H1 (cell line): ENCODE results near the gene PAQR5. TPM values are rescaled to one million over a fixed set of nuclear protein-coding genes. Genes with fewer than 3 reads are reported as not detected.

Experiments used
- CTCF ChIA-PET: fragments of 300-600 bp; sonication (Branson Sonifier 250); formaldehyde crosslinking; loops from one replicate; lab custom pipeline; 2021; ENCODE audit not compliant: partially characterized antibody; lab: Charles Lee
- POLR2A ChIA-PET: fragments of 300-600 bp; sonication (Branson Sonifier 250); formaldehyde crosslinking; loops from one replicate; lab custom pipeline; 2021; ENCODE audit warnings: inconsistent platforms; ENCODE audit not compliant: partially characterized antibody; lab: Charles Lee
- DNase-seq, 2 experiments: peaks; one replicate each; pipeline versions ENCODE4 v3.0.0 to v3.0.0-alpha.2; 2010 to 2022; ENCODE audit warnings: low spot score in 2 of 2, low read depth in 1 of 2, mixed read lengths in 1 of 2
- FAIRE-seq: peaks from 2 replicates; lab custom pipeline; 2011; peaks lifted over from hg19 to GRCh38; lab: Jason Lieb, UNC
- H2AFZ ChIP-seq: 2 replicates; pipeline ENCODE4 v1.8.1; 2012; ENCODE audit warnings: low read length, inconsistent platforms
- H2AK5ac ChIP-seq: 2 replicates; pipeline ENCODE4 v1.6.1; 2013; ENCODE audit warnings: low read depth, low read length
- H2BK120ac ChIP-seq: replicated peaks from 2 replicates; pipeline ENCODE3; 2013; ENCODE audit warnings: low read depth, low read length, inconsistent platforms
- H2BK12ac ChIP-seq: 2 replicates; pipeline ENCODE4 v1.6.1; 2013; ENCODE audit warnings: low read depth, low read length
- H2BK15ac ChIP-seq: 2 replicates; pipeline ENCODE4 v1.6.1; 2013; ENCODE audit warnings: low read length
- H2BK20ac ChIP-seq: 2 replicates; pipeline ENCODE4 v1.6.1; 2013; ENCODE audit warnings: low read length
- H2BK5ac ChIP-seq: 2 replicates; pipeline ENCODE4 v1.6.1; 2013; ENCODE audit warnings: low read depth, low read length
- H3K14ac ChIP-seq: 2 replicates; pipeline ENCODE4 v1.6.1; 2013; ENCODE audit warnings: inconsistent platforms; ENCODE audit not compliant: insufficient read length
- H3K18ac ChIP-seq: 2 replicates; pipeline ENCODE4 v1.6.1; 2013; ENCODE audit warnings: low read length; ENCODE audit errors: extremely low read depth
- H3K23ac ChIP-seq: 2 replicates; pipeline ENCODE4 v1.6.1; 2013; ENCODE audit warnings: inconsistent platforms; ENCODE audit not compliant: insufficient read length
- H3K23me2 ChIP-seq: 2 replicates; pipeline ENCODE4 v1.6.1; 2013; ENCODE audit warnings: low read depth, low read length
- H3K27ac ChIP-seq: 2 replicates; pipeline ENCODE4 v1.6.1; 2011; ENCODE audit warnings: low read depth, low read length, inconsistent platforms
- H3K27me3 ChIP-seq, 4 experiments: replicated peaks in 1 of 4; 1 replicate in 1 of 4; 2 replicates in 3 of 4; pipeline versions ENCODE4 v1.6.1 to v1.8.1; 2011 to 2013; ENCODE audit warnings: low read length in 3 of 4, mild to moderate bottlenecking in 3 of 4, inconsistent platforms in 2 of 4, mixed read lengths in 2 of 4, moderate library complexity in 1 of 4; ENCODE audit not compliant: control insufficient read depth in 3 of 4, insufficient read depth in 3 of 4; ENCODE audit errors: extremely low read depth in 1 of 4
- H3K36me3 ChIP-seq, 4 experiments: 2 replicates each; pipeline versions ENCODE4 v1.6.1 to v1.8.1; 2011 to 2013; ENCODE audit warnings: mild to moderate bottlenecking in 4 of 4, low read length in 3 of 4, moderate library complexity in 2 of 4, control low read depth in 1 of 4, inconsistent platforms in 1 of 4; ENCODE audit not compliant: insufficient read depth in 4 of 4, control insufficient read depth in 2 of 4
- H3K4ac ChIP-seq: replicated peaks from 2 replicates; pipeline ENCODE3; 2013; ENCODE audit warnings: low read length, low read depth, mixed read lengths, inconsistent platforms; ENCODE audit not compliant: insufficient read length
- H3K4me1 ChIP-seq, 4 experiments: replicated peaks in 1 of 4; 1 replicate in 1 of 4; 2 replicates in 3 of 4; pipeline versions ENCODE4 v1.6.1 to v1.8.1; 2011 to 2013; ENCODE audit warnings: low read length in 3 of 4, inconsistent platforms in 2 of 4, mixed read lengths in 1 of 4; ENCODE audit not compliant: insufficient read depth in 4 of 4, control insufficient read depth in 3 of 4
- H3K4me2 ChIP-seq, 2 experiments: 2 replicates each; pipeline versions ENCODE4 v1.6.1 to v1.8.1; 2011 to 2013; ENCODE audit warnings: low read depth in 2 of 2, low read length in 2 of 2, control low read depth in 1 of 2, inconsistent platforms in 1 of 2, mild to moderate bottlenecking in 1 of 2; ENCODE audit not compliant: insufficient read depth in 1 of 2
- H3K4me3 ChIP-seq, 4 experiments: fragments of 200-600, 300-600 bp in 1 of 4; sonication (generic), shearing (Covaris generic), sonication (Bioruptor Twin) in 1 of 4; 2 replicates each; pipeline versions ENCODE4 v1.5.1 to v1.8.1; 2011 to 2016; ENCODE audit warnings: low read length in 4 of 4, low read depth in 3 of 4, control low read depth in 2 of 4, inconsistent platforms in 2 of 4, mild to moderate bottlenecking in 2 of 4, mixed read lengths in 1 of 4, moderate library complexity in 1 of 4; ENCODE audit not compliant: insufficient read depth in 2 of 4; ENCODE audit errors: extremely low read depth in 1 of 4
- H3K56ac ChIP-seq: replicated peaks from 2 replicates; pipeline ENCODE3; 2013; ENCODE audit warnings: low read depth, mild to moderate bottlenecking, mixed read lengths, low read length, inconsistent platforms; ENCODE audit not compliant: insufficient read length
- H3K79me1 ChIP-seq: 2 replicates; pipeline ENCODE4 v1.6.1; 2013; ENCODE audit warnings: low read depth, low read length, control low read depth
- H3K79me2 ChIP-seq, 2 experiments: 2 replicates each; pipeline versions ENCODE4 v1.6.1 to v1.8.1; 2012 to 2013; ENCODE audit warnings: low read length in 2 of 2, mild to moderate bottlenecking in 2 of 2, inconsistent platforms in 1 of 2; ENCODE audit not compliant: insufficient read depth in 2 of 2, control insufficient read depth in 1 of 2
- H3K9ac ChIP-seq, 4 experiments: replicated peaks in 1 of 4; 1 replicate in 1 of 4; 2 replicates in 3 of 4; pipeline versions ENCODE4 v1.6.1 to v1.8.1; 2011 to 2013; ENCODE audit warnings: low read depth in 3 of 4, low read length in 3 of 4, control low read depth in 2 of 4, mild to moderate bottlenecking in 2 of 4, moderate library complexity in 2 of 4, inconsistent platforms in 1 of 4; ENCODE audit errors: extremely low read depth in 1 of 4
- H3K9me3 ChIP-seq, 2 experiments: 2 replicates each; pipeline versions ENCODE4 v1.6.1 to v1.8.1; 2012 to 2013; ENCODE audit warnings: mild to moderate bottlenecking in 2 of 2, moderate library complexity in 2 of 2, control low read depth in 1 of 2, inconsistent platforms in 1 of 2, low read depth in 1 of 2, low read length in 1 of 2, mixed read lengths in 1 of 2; ENCODE audit not compliant: insufficient read depth in 2 of 2
- H4K20me1 ChIP-seq, 2 experiments: replicated peaks in 1 of 2; 2 replicates each; pipeline versions ENCODE3 to v1.8.1; 2011 to 2013; ENCODE audit warnings: inconsistent platforms in 2 of 2, low read length in 2 of 2, mild to moderate bottlenecking in 1 of 2; ENCODE audit not compliant: insufficient read depth in 2 of 2, control insufficient read depth in 1 of 2
- H4K5ac ChIP-seq: 2 replicates; pipeline ENCODE4 v1.6.1; 2013; ENCODE audit warnings: low read length, low read depth, mixed read lengths, inconsistent platforms; ENCODE audit not compliant: insufficient read length
- H4K8ac ChIP-seq: 2 replicates; pipeline ENCODE4 v1.8.0; 2013; ENCODE audit warnings: mild to moderate bottlenecking, moderate library complexity, low read length, inconsistent platforms; ENCODE audit not compliant: insufficient read depth; ENCODE audit errors: extremely low read depth
- H4K91ac ChIP-seq: replicated peaks from 2 replicates; pipeline ENCODE3; 2013; ENCODE audit warnings: low read length, mixed read lengths, inconsistent platforms; ENCODE audit not compliant: insufficient read length
- GTF2F1 ChIP-seq: IDR thresholded peaks from 2 replicates; pipeline ENCODE4 v1.6.1; 2012; ENCODE audit warnings: low read depth, low read length, improper control_type of control experiment, borderline replicate concordance
- JUND ChIP-seq: IDR thresholded peaks from 2 replicates; pipeline ENCODE4 v1.6.1; 2011; ENCODE audit warnings: mild to moderate bottlenecking, improper control_type of control experiment, low read length
- KDM4A ChIP-seq: IDR thresholded peaks from one replicate; pipeline ENCODE4 v1.7.1; 2012; ENCODE audit warnings: low read depth, mild to moderate bottlenecking, moderate library complexity, low read length, inconsistent platforms; ENCODE audit not compliant: severe bottlenecking
- RBBP5 ChIP-seq: IDR thresholded peaks from 2 replicates; pipeline ENCODE4 v1.7.1; 2012; ENCODE audit warnings: low read depth, mild to moderate bottlenecking, inconsistent platforms, low read length, moderate library complexity, borderline replicate concordance
- RNF2 ChIP-seq: fragments of 200-900, 300-1000 bp; sonication (generic); IDR thresholded peaks from 2 replicates; pipeline ENCODE4 v1.7.1; 2016; ENCODE audit warnings: borderline replicate concordance, low read depth, mild to moderate bottlenecking, antibody characterized with exemption, low read length; ENCODE audit not compliant: poor library complexity, severe bottlenecking; ENCODE audit errors: missing control alignments
- SUZ12 ChIP-seq: fragments of 200-600 bp; sonication (generic); IDR thresholded peaks from 2 replicates; pipeline ENCODE4 v1.6.1; 2012; ENCODE audit warnings: mild to moderate bottlenecking, inconsistent platforms, low read length, moderate library complexity, mixed read lengths
- WGBS, 2 experiments: shearing (Covaris generic) in 1 of 2; methylation state at CpG; one replicate each; pipeline versions ENCODE4 v1.1.6 to v1.1.7; 2013 to 2015; ENCODE audit warnings: low lambda C conversion rate in 2 of 2, mixed read lengths in 2 of 2, inconsistent platforms in 1 of 2, low coverage in 1 of 2, missing lambda C conversion rate in 1 of 2; ENCODE audit not compliant: insufficient replicate concordance in 2 of 2, insufficient coverage in 1 of 2, insufficient read length in 1 of 2; ENCODE audit errors: extremely low coverage in 1 of 2, missing lambda C conversion rate in 1 of 2; 5-methylcytosine and 5-hydroxymethylcytosine counted together
- polyA plus RNA-seq, 7 experiments: library from polyadenylated mRNA; depleted of rRNA in 3 of 7; stranded (reverse) in 5 of 7; unstranded in 2 of 7; fragments of >200 nt in 5 of 7; fragments of 200-250 nt in 2 of 7; gene quantifications; 1 replicate in 5 of 7; 2 replicates in 1 of 7; 4 replicates in 1 of 7; pipeline versions ENCODE4 v1.2.1 to v1.2.3, GENCODE V29; 2011 to 2013; ENCODE audit warnings: missing spikeins in 2 of 7, mixed read lengths in 2 of 7
- total RNA-seq: library from RNA; stranded (reverse); fragmentation: NEBNext Ultra II Directional; extraction: Animal tissue kit (Norgen Biotek cat#: 25700); gene quantifications from 2 replicates; pipeline ENCODE4 v1.2.1, GENCODE V29; 2021
- TF ChIP-seq, protein P1 (sequence below): IDR thresholded peaks from 2 replicates; pipeline ENCODE4 v1.6.1; 2012; ENCODE audit warnings: inconsistent platforms

PAQR5 gene
- total and polyA plus RNA-seq, 2 of the 8 experiments (the other 6 are each of a cell fraction or from before 2014, with no cell fraction given) = 8.7 to 18.1 TPM

- no peak overlapping the region for H2BK20ac ChIP-seq
- no peak overlapping the region for H3K4ac ChIP-seq
- no peaks in the 10 kb centered on the region; the same call in 1 of the 2 replicates for H3K23me2 ChIP-seq
- no peak overlapping the region for H3K18ac ChIP-seq
- no peak overlapping the region for H4K8ac ChIP-seq
- no peak overlapping the region for H3K27ac ChIP-seq
- H4K20me1 ChIP-seq = no peaks in the 10 kb centered on the region
- H3K23ac ChIP-seq = no peak overlapping the region
- no peak for TF ChIP-seq KDM4A
- no peak for TF ChIP-seq SUZ12
- TF ChIP-seq, protein P1, sequence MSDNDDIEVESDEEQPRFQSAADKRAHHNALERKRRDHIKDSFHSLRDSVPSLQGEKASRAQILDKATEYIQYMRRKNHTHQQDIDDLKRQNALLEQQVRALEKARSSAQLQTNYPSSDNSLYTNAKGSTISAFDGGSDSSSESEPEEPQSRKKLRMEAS = no peak
- TF ChIP-seq RBBP5 = no peak
- TF ChIP-seq GTF2F1 = no peak
- no peak for TF ChIP-seq RNF2
- no peak for TF ChIP-seq JUND
- no peaks in the 10 kb centered on the region for H3K36me3 ChIP-seq
- H3K4me1 ChIP-seq = peaks cover 0 to 6% (median 0%) of the 10 kb centered on the region in 4 experiments; a peak in 1 of 7 replicates
- DNase-seq (peak in 1 of 2 experiments; percentile 31), FAIRE-seq (no peak)
- H3K79me1 ChIP-seq = no peaks in the 10 kb centered on the region
- H3K56ac ChIP-seq = no peak overlapping the region
- POLR2A ChIA-PET = no interaction called here
- no peak overlapping the region for H2BK15ac ChIP-seq
- H2BK5ac ChIP-seq = no peak overlapping the region
- H4K91ac ChIP-seq = no peak overlapping the region
- no peak overlapping the region; the same call in 1 of the 2 replicates for H2AK5ac ChIP-seq
- H2AFZ ChIP-seq = no peak overlapping the region
- no peak overlapping the region for H3K9ac ChIP-seq
- H3K14ac ChIP-seq = no peak overlapping the region
- H3K4me3 ChIP-seq = no peak overlapping the region
- H3K79me2 ChIP-seq = no peaks in the 10 kb centered on the region
- no peak overlapping the region for H2BK120ac ChIP-seq
- H3K27me3 ChIP-seq = no peaks in the 10 kb centered on the region
- no peak overlapping the region for H3K4me2 ChIP-seq
- H3K9me3 ChIP-seq = no peaks in the 10 kb centered on the region
- H4K5ac ChIP-seq = no peak overlapping the region
- H2BK12ac ChIP-seq = no peak overlapping the region
- CTCF ChIA-PET = interaction anchor here (0.6 to 4.5 kb wide), 8 partner anchors 11 to 243 kb away, joined by 3 to 25 read pairs (median 3); no protein-coding TSS in a partner anchor
- WGBS, 2 experiments = 93% methylated on average over 9 of the region's 9 CpGs; no CpG with 5 or more reads in 1 of the 2 experiments
These were observed 21.4 kb upstream of the PAQR5 start for GRCh38 chr15:69277316-69277715.
